Thoracic aorta (tissue), 2 donors: ENCODE data around the gene NADSYN1. TPM values are rescaled to one million over a fixed set of nuclear protein-coding genes. Genes with fewer than 3 reads are reported as not detected.

Experiments used
- ATAC-seq: fragments of 150-250 bp; one replicate; pipeline ENCODE4 v1.8.0; 2017; ENCODE audit warnings: low read depth; ENCODE audit not compliant: insufficient number of reproducible peaks, low FRiP score
- DNase-seq: peaks from one replicate; pipeline ENCODE4 v3.0.0-alpha.2; 2020; ENCODE audit warnings: low spot score
- H3K27ac ChIP-seq, 2 donors: fragments of 200-600 bp; sonication (generic); 1 replicate in 1 of 2; 2 replicates in 1 of 2; pipeline ENCODE4 v1.5.1; 2016; ENCODE audit warnings: mild to moderate bottlenecking in 2 of 2, moderate library complexity in 2 of 2
- H3K27me3 ChIP-seq: fragments of 200-600 bp; sonication (generic); replicated peaks from 2 replicates; pipeline ENCODE4 v1.6.0; 2016; ENCODE audit warnings: mild to moderate bottlenecking; ENCODE audit not compliant: insufficient read depth
- H3K36me3 ChIP-seq: fragments of 200-600 bp; sonication (generic); one replicate; pipeline ENCODE4 v1.5.1; 2016
- H3K4me1 ChIP-seq, 2 donors: fragments of 200-600 bp; sonication (generic); 1 replicate in 1 of 2; 2 replicates in 1 of 2; pipeline versions ENCODE4 v1.5.1 to v1.6.0; 2016; ENCODE audit warnings: low read depth in 2 of 2, mild to moderate bottlenecking in 1 of 2; ENCODE audit not compliant: control insufficient read depth in 1 of 2
- H3K4me3 ChIP-seq: fragments of 200-600 bp; sonication (generic); 2 replicates; pipeline ENCODE4 v1.5.1; 2016; ENCODE audit warnings: mild to moderate bottlenecking
- H3K9me3 ChIP-seq: fragments of 200-600 bp; sonication (generic); 2 replicates; pipeline ENCODE4 v1.5.1; 2016
- total RNA-seq, 2 donors: library from RNA; depleted of rRNA; stranded (reverse); fragments of >200 nt; gene quantifications; one replicate each; pipeline versions ENCODE4 v1.1.0 to v1.2.3, GENCODE V29; 2016
- TF ChIP-seq, protein P1 (sequence below): fragments of 200-600 bp; sonication (generic); IDR thresholded peaks from one replicate; pipeline ENCODE4 v1.5.1; 2019; ENCODE audit warnings: antibody characterized with exemption

NADSYN1 gene
- total RNA-seq, 2 donors from 2014 or later: 68.0 to 112 TPM

DNA sequence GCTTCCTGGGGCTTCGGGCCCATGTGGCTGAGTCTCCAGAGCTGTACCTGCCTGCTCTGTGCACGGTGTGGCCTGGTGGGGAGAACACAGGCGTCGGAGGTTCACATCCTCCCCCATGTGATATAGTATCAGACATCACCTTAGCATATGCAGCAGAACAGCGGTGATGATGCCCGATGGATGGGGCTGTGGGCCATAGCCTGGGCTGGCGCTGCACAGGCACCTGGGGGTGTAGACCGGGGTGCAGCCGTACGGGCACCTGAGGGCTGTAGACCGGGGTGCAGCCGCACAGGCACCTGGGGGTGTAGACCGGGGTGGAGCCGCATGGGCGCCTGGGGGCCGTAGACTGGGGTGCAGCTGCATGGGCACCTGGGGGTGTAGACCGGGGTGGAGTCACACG is 29.2 kb downstream of the NADSYN1 start:
- Histone ChIP-seq H3K4me1 (no peaks in the 10 kb centered on the region), H3K27me3 (no peaks in the 10 kb centered on the region), H3K9me3 (no peaks in the 10 kb centered on the region), H3K36me3 (peaks cover 65% of the 10 kb centered on the region), H3K27ac (no peak overlapping the region), H3K4me3 (no peak overlapping the region)
- ATAC-seq (no peak), DNase-seq (no peak)
- TF ChIP-seq, protein P1, sequence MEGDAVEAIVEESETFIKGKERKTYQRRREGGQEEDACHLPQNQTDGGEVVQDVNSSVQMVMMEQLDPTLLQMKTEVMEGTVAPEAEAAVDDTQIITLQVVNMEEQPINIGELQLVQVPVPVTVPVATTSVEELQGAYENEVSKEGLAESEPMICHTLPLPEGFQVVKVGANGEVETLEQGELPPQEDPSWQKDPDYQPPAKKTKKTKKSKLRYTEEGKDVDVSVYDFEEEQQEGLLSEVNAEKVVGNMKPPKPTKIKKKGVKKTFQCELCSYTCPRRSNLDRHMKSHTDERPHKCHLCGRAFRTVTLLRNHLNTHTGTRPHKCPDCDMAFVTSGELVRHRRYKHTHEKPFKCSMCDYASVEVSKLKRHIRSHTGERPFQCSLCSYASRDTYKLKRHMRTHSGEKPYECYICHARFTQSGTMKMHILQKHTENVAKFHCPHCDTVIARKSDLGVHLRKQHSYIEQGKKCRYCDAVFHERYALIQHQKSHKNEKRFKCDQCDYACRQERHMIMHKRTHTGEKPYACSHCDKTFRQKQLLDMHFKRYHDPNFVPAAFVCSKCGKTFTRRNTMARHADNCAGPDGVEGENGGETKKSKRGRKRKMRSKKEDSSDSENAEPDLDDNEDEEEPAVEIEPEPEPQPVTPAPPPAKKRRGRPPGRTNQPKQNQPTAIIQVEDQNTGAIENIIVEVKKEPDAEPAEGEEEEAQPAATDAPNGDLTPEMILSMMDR: no peak

DNA sequence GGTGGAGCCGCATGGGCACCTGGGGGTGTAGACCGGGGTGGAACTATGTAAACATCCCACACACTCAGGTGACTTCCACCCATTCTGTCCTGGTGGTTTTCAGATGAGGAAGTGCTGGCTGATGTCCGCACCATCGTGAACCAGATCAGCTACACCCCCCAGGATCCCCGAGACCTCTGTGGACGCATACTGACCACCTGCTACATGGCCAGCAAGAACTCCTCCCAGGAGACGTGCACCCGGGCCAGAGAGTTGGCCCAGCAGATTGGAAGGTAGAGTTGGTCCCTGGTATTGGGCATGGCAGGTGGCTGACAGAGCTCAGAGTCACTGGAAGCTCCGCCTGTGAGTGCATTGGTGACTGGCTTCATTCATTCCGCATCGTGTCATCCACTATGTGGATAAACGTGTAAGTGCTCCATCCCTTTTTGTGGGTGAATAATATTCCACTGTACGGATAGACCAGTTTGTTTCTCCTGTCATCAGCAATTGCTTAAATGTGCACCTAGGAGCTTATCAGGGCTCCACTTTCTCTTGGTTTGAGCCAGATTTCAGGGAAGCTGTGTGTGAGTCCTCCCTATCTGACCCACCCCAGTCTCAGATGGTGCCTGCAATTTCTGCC is 29.9 kb downstream of the NADSYN1 start:
- Histone ChIP-seq H3K4me3 (no peak overlapping the region), H3K27ac (no peak overlapping the region), H3K27me3 (no peaks in the 10 kb centered on the region), H3K9me3 (no peaks in the 10 kb centered on the region), H3K36me3 (peaks cover 59% of the 10 kb centered on the region), H3K4me1 (no peaks in the 10 kb centered on the region)
- TF ChIP-seq, protein P1: no peak
- DNase-seq (no peak), ATAC-seq (no peak)

DNA sequence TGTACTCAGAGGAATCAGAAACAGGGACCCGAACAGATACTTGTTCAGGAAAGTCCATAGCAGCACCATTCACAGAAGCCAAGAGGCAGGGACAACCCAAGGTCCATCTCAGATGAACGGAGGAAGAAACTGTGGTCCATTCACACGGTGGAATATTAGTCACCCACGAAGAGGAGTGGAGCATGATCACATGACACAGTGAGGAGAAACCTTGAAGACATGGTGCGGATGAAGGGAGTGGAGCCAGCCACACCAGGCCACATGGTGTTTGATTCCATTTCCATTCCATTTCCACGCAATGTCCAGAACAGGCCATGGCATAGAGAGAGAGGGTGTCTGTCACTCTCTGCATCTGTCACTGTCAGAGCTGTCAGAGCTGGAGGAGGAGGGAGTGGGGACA is 30.7 kb downstream of the NADSYN1 start:
- Histone ChIP-seq H3K27me3 (no peaks in the 10 kb centered on the region), H3K36me3 (peaks cover 53% of the 10 kb centered on the region), H3K27ac (no peak overlapping the region), H3K9me3 (no peaks in the 10 kb centered on the region), H3K4me3 (no peak overlapping the region), H3K4me1 (no peaks in the 10 kb centered on the region)
- TF ChIP-seq, protein P1: no peak
- ATAC-seq (no peak), DNase-seq (no peak)

DNA sequence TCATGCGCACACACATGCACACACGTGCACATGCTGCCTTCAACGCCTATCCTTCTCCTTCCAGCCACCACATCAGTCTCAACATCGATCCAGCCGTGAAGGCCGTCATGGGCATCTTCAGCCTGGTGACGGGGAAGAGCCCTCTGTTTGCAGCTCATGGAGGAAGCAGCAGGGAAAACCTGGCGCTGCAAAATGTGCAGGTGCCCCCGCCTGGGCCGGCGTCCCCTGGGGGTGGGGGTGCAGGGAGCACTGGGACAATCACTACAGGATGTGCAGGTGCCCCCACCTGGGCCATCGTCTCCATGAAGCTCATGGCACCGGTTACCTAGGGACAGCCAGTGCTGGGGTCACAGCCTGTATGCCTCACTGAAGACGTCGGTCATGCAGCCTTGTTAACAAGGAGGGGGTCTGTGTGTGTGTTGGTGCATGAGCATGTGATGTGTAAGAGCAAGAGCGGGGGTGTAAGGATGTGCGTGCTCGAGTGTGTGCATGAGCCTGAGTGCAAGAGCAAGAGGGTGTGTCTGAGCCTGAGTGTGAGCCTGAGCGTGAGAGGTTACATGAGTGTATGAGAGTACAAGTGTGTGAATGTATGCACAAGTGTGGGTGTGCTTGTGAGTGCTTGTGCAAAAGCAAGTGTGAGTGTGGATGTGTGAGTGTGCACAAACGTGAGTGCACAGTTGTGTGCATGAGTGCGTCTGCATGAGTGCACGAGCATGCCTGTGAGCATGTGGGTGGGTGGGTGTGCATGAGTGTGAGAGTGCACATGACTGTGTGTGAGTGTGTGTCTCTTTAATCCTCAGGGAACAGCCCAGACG is 31.5 kb downstream of the NADSYN1 start:
- H3K27ac ChIP-seq: no peak overlapping the region
- H3K36me3 ChIP-seq: peaks cover 53% of the 10 kb centered on the region
- no peaks in the 10 kb centered on the region for H3K9me3 ChIP-seq
- no peaks in the 10 kb centered on the region for H3K27me3 ChIP-seq
- TF ChIP-seq, protein P1: no peak
- DNase-seq: no peak
- ATAC-seq: no peak
- no peak overlapping the region for H3K4me3 ChIP-seq
- H3K4me1 ChIP-seq: no peaks in the 10 kb centered on the region

DNA sequence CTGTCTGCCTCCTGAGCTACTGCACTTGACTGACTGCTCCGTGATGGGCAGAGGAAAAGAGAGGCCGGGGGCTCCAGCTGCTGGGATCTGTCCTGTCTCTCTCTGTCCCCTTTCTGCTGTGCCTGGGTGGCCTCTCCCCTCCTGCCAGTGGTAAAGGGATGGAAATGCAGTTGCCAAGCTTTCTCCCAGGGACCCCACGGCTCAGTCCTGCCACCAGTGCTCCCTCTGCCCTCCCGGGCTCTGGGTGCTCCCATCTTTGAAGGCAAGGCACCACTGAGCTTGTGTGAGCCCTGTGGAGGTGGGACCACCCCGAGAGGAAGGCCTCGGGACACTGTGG is 32.0 kb downstream of the NADSYN1 start:
- ATAC-seq: no peak
- Histone ChIP-seq H3K27me3 (no peaks in the 10 kb centered on the region), H3K4me3 (no peak overlapping the region), H3K9me3 (no peaks in the 10 kb centered on the region), H3K4me1 (no peaks in the 10 kb centered on the region), H3K27ac (no peak overlapping the region), H3K36me3 (peaks cover 55% of the 10 kb centered on the region)
- TF ChIP-seq, protein P1: no peak
- DNase-seq: no peak
